Esophagus squamous epithelium (tissue), 4 donors: Measurements from ENCODE around the gene OR51B4.

ENCODE experiments used
- POLR2A ChIP-seq, 4 donors: fragments of 450-650 bp; IDR thresholded peaks; one replicate each; pipeline ENCODE4 v1.6.1; 2017; ENCODE audit warnings: antibody characterized with exemption in 4 of 4, mild to moderate bottlenecking in 4 of 4, moderate library complexity in 3 of 4
- TF ChIP-seq, protein P1 (sequence below), 6 experiments: fragments of 450-650 bp in 4 of 6; fragments of 200-600 bp in 2 of 6; sonication (generic) in 2 of 6; IDR thresholded peaks; one replicate each; pipeline ENCODE4 v1.5.1; 2016 to 2019; ENCODE audit warnings: antibody characterized with exemption in 6 of 6, mild to moderate bottlenecking in 4 of 6, moderate library complexity in 4 of 6

DNA sequence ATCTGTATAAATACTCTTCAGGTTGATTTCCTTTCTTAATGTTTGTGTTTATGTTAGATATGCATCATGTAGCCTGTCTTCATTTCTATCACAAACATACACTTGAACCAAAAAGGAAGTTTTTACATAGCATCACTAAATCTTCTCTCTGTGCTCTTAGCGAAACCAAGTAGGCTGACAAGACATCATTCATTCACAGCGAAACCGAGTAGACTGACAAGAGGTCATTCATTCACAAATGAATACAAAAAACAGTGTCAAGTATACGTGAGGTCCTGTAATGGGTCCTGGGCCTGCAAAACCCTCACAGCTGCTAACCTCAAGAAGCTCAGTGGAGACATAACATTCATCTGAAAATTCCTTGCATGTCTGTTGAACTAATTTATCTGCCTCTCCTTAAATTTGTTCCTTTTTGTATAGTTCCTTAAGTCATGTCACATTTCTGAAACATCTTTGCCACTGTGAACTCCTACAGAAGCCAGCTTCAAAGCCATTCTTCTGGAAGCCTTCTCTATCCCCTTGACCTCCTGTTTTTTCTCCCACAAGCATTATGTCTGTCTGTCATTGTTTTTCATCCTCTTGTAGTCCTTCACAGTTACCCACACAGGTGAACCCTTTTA is 22.2 kb downstream of the OR51B4 start:
- TF ChIP-seq POLR2A (IDR thresholded peaks at IDR 0.05), result no peak
- TF ChIP-seq, protein P1, sequence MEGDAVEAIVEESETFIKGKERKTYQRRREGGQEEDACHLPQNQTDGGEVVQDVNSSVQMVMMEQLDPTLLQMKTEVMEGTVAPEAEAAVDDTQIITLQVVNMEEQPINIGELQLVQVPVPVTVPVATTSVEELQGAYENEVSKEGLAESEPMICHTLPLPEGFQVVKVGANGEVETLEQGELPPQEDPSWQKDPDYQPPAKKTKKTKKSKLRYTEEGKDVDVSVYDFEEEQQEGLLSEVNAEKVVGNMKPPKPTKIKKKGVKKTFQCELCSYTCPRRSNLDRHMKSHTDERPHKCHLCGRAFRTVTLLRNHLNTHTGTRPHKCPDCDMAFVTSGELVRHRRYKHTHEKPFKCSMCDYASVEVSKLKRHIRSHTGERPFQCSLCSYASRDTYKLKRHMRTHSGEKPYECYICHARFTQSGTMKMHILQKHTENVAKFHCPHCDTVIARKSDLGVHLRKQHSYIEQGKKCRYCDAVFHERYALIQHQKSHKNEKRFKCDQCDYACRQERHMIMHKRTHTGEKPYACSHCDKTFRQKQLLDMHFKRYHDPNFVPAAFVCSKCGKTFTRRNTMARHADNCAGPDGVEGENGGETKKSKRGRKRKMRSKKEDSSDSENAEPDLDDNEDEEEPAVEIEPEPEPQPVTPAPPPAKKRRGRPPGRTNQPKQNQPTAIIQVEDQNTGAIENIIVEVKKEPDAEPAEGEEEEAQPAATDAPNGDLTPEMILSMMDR (IDR thresholded peaks at IDR 0.05), result no peak
